Measurements from ENCODE around the gene RIC3.

Gene RIC3

GRCh38 chr11:8066036-8066910 is 102.6 kb downstream of the RIC3 start:
- DNase-seq (ENCODE audit: low spot score) = no peak

DNA sequence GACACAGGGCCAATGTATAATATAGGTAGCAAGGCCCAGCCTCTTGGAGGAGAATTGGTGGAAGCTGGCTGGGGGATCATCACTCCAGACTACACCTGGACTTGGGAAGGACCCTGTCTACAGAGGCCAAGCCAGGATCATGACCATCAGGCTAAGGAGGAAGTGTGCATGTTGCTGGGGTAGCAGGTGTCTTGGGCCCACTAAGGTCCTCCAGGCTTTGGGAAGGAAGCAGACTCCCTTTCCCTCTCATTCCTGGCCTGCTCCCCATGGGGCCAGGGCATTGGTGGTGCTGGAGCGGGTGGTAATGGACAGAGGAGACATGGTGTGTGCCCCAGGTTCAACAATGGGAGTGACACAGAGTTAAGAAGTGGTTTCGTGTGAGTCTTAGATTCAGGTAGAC is 103.8 kb downstream of the RIC3 start:
- no peak for DNase-seq (ENCODE audit: low spot score)

DNA sequence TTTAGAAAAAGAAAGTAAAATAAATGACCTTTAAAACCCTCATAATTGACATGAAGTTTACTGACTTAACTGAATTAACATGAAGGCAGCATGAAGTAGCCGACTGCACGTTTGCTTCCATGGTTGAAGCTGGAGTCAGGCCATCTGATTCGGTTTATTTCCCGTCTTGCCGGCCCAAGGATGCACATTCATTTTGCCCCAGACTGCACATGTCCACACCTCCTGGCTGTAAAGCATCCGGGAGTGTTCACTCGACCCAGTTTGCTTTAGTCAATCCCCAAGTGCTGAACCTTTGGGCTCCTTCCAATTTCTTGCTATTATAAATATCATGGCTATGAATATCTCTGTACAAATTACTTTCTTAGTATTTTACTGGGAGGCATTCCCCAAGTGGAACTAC is 105.5 kb downstream of the RIC3 start:
- DNase-seq (ENCODE audit: low spot score) = peak; percentile 57

- no peak for DNase-seq (ENCODE audit: low spot score)
Observed at GRCh38 chr11:8062781-8063257, 106.0 kb downstream of the RIC3 start.

DNA sequence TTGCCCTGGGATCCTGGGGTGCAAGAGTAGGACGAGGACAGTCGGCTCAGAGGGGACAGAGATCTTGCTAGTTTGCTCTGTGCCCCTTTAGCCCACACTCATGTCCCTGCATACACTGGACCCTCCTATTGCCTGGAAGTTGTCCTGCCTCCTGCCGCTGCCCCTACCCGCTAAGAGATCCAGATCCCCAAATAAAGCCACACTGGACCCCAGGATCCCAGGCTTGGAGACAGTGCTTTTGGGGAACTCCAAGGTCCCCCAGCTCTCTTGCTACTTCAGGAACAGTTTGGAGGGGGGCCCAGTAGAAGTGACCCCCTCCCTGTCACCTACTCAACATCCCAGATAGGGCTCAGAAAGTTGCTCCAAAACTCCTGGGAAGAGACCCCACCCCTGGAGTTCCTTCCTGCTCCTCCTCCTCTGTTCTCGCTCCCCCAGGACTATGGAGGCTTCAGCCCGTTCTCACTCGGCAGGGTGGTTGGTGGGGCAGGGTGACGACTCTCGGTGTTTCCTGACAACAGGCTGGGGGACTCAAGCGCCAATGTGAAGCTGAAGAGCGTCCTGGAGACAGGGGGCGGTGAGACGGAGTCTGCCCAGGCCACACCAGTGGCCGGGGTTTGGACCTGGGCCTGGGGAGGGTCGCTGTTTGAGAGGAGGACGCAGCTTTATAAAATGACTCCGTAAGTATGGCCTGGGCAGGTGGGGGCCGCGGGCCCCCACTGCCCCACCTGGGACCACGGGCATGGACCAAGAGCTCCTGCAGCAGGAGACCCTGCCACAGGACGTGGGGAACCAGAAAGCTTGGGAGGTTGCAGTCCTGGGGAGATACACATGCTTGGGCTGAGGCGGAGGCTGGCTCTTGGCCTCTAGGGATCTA is 107.0 kb downstream of the RIC3 start:
- no peak for DNase-seq (ENCODE audit: low spot score)

DNA sequence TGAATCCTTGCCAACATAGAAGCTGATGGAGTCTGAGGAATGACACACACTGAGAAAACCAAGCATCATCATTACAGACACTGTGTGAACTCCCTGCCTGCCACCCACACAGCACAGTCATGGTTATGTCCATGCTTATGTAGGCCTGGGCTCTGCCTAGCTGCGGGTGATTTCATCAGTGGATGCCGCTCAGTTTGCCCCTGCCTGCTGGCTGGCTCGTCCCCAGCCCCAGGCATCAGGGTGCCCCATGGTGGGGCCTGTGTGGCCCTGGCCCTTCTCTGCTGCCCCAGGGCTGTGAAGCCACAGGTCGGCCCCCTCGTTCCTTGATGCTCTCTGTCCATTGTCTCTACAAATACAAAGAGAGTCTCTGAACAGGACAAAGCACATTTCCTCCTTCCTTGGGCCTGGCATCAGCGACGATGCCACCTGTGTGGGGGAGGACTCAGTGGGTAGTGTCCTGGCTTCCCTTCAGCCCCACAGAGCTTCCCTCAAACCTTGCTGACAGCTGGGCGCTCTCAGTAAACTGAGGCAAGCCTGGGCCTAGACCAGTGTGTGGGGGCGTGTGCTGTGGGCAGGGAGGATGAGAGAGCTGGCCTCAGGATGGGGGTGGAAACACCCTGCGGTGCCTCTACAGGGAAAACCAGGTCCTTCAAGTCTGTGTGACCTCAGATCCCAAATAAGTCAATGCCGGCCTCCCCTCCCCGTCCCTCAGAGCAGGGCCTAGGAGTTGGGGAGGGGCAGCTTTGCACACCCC is 107.8 kb downstream of the RIC3 start:
- DNase-seq (ENCODE audit: low spot score) = no peak

DNA sequence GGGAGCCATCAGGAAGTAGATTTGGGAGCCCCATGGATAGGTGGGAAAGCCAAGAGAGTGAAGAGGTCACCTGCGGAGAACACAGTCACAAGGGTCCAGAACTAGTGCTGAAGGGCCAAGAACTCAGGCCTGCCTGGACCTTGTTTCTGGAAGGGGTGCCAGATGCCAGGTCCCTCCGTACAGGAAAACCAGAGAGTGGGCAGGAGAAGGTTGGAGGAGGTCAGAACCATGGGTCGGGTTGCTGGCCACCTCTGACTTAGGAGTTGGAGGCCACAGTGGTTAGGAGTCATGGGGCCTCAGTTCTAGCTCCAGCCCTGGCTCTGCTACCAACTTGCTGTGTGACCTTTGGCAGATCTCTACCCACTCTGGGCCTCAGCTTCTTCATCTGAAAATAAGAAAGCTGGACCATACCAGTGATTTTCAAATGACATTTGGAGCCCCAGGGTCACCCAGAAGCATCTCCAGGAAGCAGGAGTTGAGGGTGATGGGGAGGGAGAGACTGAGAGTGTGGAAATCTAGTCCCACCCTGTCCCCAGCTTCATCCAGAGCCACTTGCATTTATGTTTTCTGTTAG is 108.6 kb downstream of the RIC3 start:
- no peak for DNase-seq (ENCODE audit: low spot score)

- no peak for DNase-seq (ENCODE audit: low spot score)
Observed at GRCh38 chr11:8059571-8060011, 109.2 kb downstream of the RIC3 start.

DNA sequence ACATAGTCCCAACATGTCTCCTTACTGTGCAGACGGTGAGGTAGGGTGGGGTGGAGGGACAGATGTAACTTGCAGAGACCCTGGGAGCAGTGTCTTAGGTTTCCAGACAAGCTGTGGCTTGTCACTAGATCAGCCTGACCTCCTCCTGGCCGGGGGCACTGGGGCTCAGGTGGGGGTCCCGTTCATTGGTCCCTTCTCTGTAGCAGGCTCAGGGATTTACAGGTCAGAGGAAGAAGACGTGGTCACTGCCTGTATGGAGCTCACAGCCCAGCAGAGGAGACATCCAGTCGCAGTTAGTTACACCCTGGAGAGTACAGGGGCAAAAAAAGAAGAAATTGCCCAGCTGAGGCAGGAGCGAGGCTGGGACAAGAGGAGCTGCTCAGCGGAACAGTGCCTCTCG is 109.8 kb downstream of the RIC3 start:
- no peak for DNase-seq (ENCODE audit: low spot score)

- DNase-seq (ENCODE audit: low spot score) = no peak
Observed at GRCh38 chr11:8058216-8058615, 110.6 kb downstream of the RIC3 start.

- DNase-seq (ENCODE audit: low spot score) = peak; percentile 43
Observed at GRCh38 chr11:8056810-8057463, 111.9 kb downstream of the RIC3 start.

All from hepatic stellate cell (primary cell).